NCI-H1417 (cell line): Measurements from ENCODE around the gene MLLT6.
A peak's percentile ranks its signal among the peaks of the same experiment; 100 is the strongest.

Experiments
- DNase-seq, 3 experiments: peaks; one replicate each; lab custom pipeline; 2025; lab: John Stamatoyannopoulos, UW

The MLLT6 gene

GRCh38 chr17:38706505-38707216 is 1.6 kb downstream of the MLLT6 start:
- DNase-seq: peak in 1 of 3 experiments; percentile 59

- peak in 2 of 3 experiments; percentile 12 to 34 for DNase-seq
Measured at GRCh38 chr17:38707678-38708351, 2.7 kb downstream of the MLLT6 start.

GRCh38 chr17:38709104-38709820 is 4.2 kb downstream of the MLLT6 start:
- no peak for DNase-seq

- DNase-seq: no peak
Measured at GRCh38 chr17:38709864-38710603, 5.0 kb downstream of the MLLT6 start.

GRCh38 chr17:38710604-38710962 is 5.5 kb downstream of the MLLT6 start:
- DNase-seq: no peak

- DNase-seq: no peak
Measured at GRCh38 chr17:38710985-38711384, 5.9 kb downstream of the MLLT6 start.

GRCh38 chr17:38711792-38712571 is 6.9 kb downstream of the MLLT6 start:
- peak in 1 of 3 experiments; percentile 13 for DNase-seq

GRCh38 chr17:38712593-38712992 is 7.5 kb downstream of the MLLT6 start:
- DNase-seq: no peak

GRCh38 chr17:38713456-38714075 is 8.5 kb downstream of the MLLT6 start:
- DNase-seq: no peak

GRCh38 chr17:38715216-38715943 is 10.3 kb downstream of the MLLT6 start:
- no peak for DNase-seq

GRCh38 chr17:38716368-38717005 is 11.4 kb downstream of the MLLT6 start:
- DNase-seq: no peak

- DNase-seq: no peak
Measured at GRCh38 chr17:38717139-38717745, 12.2 kb downstream of the MLLT6 start.

- no peak for DNase-seq
Measured at GRCh38 chr17:38719289-38719942, 14.3 kb downstream of the MLLT6 start.

- peak in 1 of 3 experiments; percentile 65 for DNase-seq
Measured at GRCh38 chr17:38719943-38720641, 15.0 kb downstream of the MLLT6 start.

GRCh38 chr17:38720941-38721340 is 15.9 kb downstream of the MLLT6 start:
- DNase-seq: no peak

- no peak for DNase-seq
Measured at GRCh38 chr17:38721802-38722201, 16.7 kb downstream of the MLLT6 start.

GRCh38 chr17:38724337-38724988 is 19.4 kb downstream of the MLLT6 start:
- DNase-seq: peak; percentile 22 to 86 (median 73)

GRCh38 chr17:38725066-38725465 is 20.0 kb downstream of the MLLT6 start:
- DNase-seq: peak in 1 of 3 experiments; percentile 75
